GM12874 (cell line): ENCODE results near the gene ARHGAP27.

Source experiments
- CTCF ChIP-seq: IDR thresholded peaks from 2 replicates; pipeline ENCODE4 v1.5.1; 2011; ENCODE audit warnings: low read depth, mild to moderate bottlenecking, control low read depth, low read length, moderate library complexity; ENCODE audit not compliant: insufficient read depth

Gene ARHGAP27

GRCh38 chr17:45394564-45394912 is 38.1 kb downstream of the ARHGAP27 start:
- TF ChIP-seq CTCF: no peak

- TF ChIP-seq CTCF: no peak
Observed at GRCh38 chr17:45394091-45394490, 38.6 kb downstream of the ARHGAP27 start.

GRCh38 chr17:45393411-45393810 is 39.3 kb downstream of the ARHGAP27 start:
- no peak for TF ChIP-seq CTCF

- TF ChIP-seq CTCF: no peak
Observed at GRCh38 chr17:45391918-45392317, 40.8 kb downstream of the ARHGAP27 start.

GRCh38 chr17:45391291-45391690 is 41.4 kb downstream of the ARHGAP27 start:
- TF ChIP-seq CTCF: no peak

- TF ChIP-seq CTCF: no peak
Observed at GRCh38 chr17:45389354-45389753, 43.3 kb downstream of the ARHGAP27 start.

GRCh38 chr17:45388604-45389325 is 43.9 kb downstream of the ARHGAP27 start:
- no peak for TF ChIP-seq CTCF
